ENCODE results near the gene CD151.
A peak's percentile ranks its signal among the peaks of the same experiment; 100 is the strongest.

The CD151 gene

GRCh38 chr11:843818-844692 is 11.3 kb downstream of the CD151 start:
- DNase-seq = no peak

GRCh38 chr11:844693-845644 is 12.2 kb downstream of the CD151 start:
- DNase-seq = no peak

- no peak for DNase-seq
These were observed 13.2 kb downstream of the CD151 start for GRCh38 chr11:845872-846495.

- no peak for DNase-seq
These were observed 13.8 kb downstream of the CD151 start for GRCh38 chr11:846496-847098.

- DNase-seq = no peak
These were observed 15.1 kb downstream of the CD151 start for GRCh38 chr11:847876-848275.

- peak; percentile 23 for DNase-seq
These were observed 15.7 kb downstream of the CD151 start for GRCh38 chr11:848380-848931.

- no peak for DNase-seq
These were observed 16.5 kb downstream of the CD151 start for GRCh38 chr11:849104-849824.

- no peak for DNase-seq
These were observed 17.4 kb downstream of the CD151 start for GRCh38 chr11:849951-850774.

GRCh38 chr11:850775-851763 is 18.3 kb downstream of the CD151 start:
- DNase-seq = no peak

- no peak for DNase-seq
These were observed 20.0 kb downstream of the CD151 start for GRCh38 chr11:852762-853161.

GRCh38 chr11:853682-854448 is 21.1 kb downstream of the CD151 start:
- DNase-seq = no peak

GRCh38 chr11:854601-855329 is 22.0 kb downstream of the CD151 start:
- DNase-seq = no peak

- no peak for DNase-seq
These were observed 22.6 kb downstream of the CD151 start for GRCh38 chr11:855330-855674.

GRCh38 chr11:855796-856195 is 23.0 kb downstream of the CD151 start:
- DNase-seq = no peak

GRCh38 chr11:856397-856796 is 23.6 kb downstream of the CD151 start:
- DNase-seq = no peak

GRCh38 chr11:858053-858761 is 25.5 kb downstream of the CD151 start:
- DNase-seq = no peak

- no peak for DNase-seq
These were observed 26.1 kb downstream of the CD151 start for GRCh38 chr11:858762-859339.
